Thyroid gland (tissue), 4 donors: ENCODE results near the gene PPM1H.

ENCODE experiments used
- POLR2A ChIP-seq, 2 donors: fragments of 450-650 bp; IDR thresholded peaks; one replicate each; pipeline ENCODE4 v1.6.1; 2017; ENCODE audit warnings: antibody characterized with exemption in 2 of 2, mild to moderate bottlenecking in 2 of 2, moderate library complexity in 1 of 2
- TF ChIP-seq, protein P1 (sequence below), 6 experiments: fragments of 200-600 bp in 3 of 6; fragments of 450-650 bp in 3 of 6; sonication (generic) in 3 of 6; IDR thresholded peaks; one replicate each; pipeline ENCODE4 v1.5.1; 2016 to 2019; ENCODE audit warnings: antibody characterized with exemption in 6 of 6, mild to moderate bottlenecking in 2 of 6, inconsistent platforms in 1 of 6, moderate library complexity in 1 of 6

GRCh38 chr12:62670986-62671720, 263.8 kb downstream of the PPM1H start:
- TF ChIP-seq, protein P1, sequence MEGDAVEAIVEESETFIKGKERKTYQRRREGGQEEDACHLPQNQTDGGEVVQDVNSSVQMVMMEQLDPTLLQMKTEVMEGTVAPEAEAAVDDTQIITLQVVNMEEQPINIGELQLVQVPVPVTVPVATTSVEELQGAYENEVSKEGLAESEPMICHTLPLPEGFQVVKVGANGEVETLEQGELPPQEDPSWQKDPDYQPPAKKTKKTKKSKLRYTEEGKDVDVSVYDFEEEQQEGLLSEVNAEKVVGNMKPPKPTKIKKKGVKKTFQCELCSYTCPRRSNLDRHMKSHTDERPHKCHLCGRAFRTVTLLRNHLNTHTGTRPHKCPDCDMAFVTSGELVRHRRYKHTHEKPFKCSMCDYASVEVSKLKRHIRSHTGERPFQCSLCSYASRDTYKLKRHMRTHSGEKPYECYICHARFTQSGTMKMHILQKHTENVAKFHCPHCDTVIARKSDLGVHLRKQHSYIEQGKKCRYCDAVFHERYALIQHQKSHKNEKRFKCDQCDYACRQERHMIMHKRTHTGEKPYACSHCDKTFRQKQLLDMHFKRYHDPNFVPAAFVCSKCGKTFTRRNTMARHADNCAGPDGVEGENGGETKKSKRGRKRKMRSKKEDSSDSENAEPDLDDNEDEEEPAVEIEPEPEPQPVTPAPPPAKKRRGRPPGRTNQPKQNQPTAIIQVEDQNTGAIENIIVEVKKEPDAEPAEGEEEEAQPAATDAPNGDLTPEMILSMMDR (IDR thresholded peaks at IDR 0.05), result no peak
- no peak for TF ChIP-seq POLR2A (IDR thresholded peaks at IDR 0.05)
